Kidney epithelial cell (primary cell): ENCODE data around the gene ZNF438. TPM values are rescaled to one million over a fixed set of nuclear protein-coding genes. Genes with fewer than 3 reads are reported as not detected.

ENCODE experiments used
- DNase-seq: peaks from one replicate; pipeline ENCODE4 v3.0.0-alpha.2; 2010; ENCODE audit warnings: low read depth
- H3K27me3 ChIP-seq: 2 replicates; pipeline ENCODE4 v1.6.0; 2011; ENCODE audit warnings: low read length; ENCODE audit not compliant: control insufficient read depth, insufficient read depth
- H3K36me3 ChIP-seq: 2 replicates; pipeline ENCODE4 v1.5.1; 2011; ENCODE audit warnings: low read length; ENCODE audit not compliant: control insufficient read depth, insufficient read depth
- H3K4me3 ChIP-seq: 2 replicates; pipeline ENCODE4 v1.5.1; 2011; ENCODE audit warnings: low read depth, mild to moderate bottlenecking, control low read depth, low read length
- total RNA-seq: library from RNA; depleted of rRNA; stranded (reverse); fragments of >200 nt; gene quantifications from 2 replicates; pipeline ENCODE4 v1.2.3, GENCODE V29; 2015
- TF ChIP-seq, protein P1 (sequence below): IDR thresholded peaks from 2 replicates; pipeline ENCODE4 v1.5.1; 2011; ENCODE audit warnings: mild to moderate bottlenecking, moderate library complexity, low read length, control low read depth, inconsistent platforms; ENCODE audit not compliant: insufficient read depth, poor library complexity, severe bottlenecking

The ZNF438 gene
- total RNA-seq, 1 donor from 2014 or later: 3.3 TPM

DNA sequence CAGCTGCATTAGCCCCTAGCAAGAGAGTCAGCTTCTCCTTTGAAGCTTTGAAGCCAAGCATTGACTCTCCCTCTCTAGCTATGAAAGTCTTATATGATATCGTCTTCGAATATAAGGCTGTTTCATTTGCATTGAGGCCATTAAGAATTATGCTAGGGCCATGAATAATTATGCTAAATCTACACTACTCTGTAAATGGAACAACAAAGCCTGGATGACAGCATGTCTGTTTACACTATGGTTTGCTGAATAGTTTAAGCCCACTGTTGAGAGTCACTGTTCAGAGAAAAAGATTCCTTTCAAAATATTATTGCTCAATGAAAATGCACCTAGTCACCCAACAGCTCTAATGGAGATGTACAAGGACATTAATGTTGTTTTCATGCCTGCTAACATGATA lies 52.8 kb downstream of the ZNF438 start:
- DNase-seq: no peak
- TF ChIP-seq, protein P1, sequence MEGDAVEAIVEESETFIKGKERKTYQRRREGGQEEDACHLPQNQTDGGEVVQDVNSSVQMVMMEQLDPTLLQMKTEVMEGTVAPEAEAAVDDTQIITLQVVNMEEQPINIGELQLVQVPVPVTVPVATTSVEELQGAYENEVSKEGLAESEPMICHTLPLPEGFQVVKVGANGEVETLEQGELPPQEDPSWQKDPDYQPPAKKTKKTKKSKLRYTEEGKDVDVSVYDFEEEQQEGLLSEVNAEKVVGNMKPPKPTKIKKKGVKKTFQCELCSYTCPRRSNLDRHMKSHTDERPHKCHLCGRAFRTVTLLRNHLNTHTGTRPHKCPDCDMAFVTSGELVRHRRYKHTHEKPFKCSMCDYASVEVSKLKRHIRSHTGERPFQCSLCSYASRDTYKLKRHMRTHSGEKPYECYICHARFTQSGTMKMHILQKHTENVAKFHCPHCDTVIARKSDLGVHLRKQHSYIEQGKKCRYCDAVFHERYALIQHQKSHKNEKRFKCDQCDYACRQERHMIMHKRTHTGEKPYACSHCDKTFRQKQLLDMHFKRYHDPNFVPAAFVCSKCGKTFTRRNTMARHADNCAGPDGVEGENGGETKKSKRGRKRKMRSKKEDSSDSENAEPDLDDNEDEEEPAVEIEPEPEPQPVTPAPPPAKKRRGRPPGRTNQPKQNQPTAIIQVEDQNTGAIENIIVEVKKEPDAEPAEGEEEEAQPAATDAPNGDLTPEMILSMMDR: no peak
- H3K36me3 ChIP-seq: no peaks in the 10 kb centered on the region
- H3K4me3 ChIP-seq: no peak overlapping the region
- no peaks in the 10 kb centered on the region for H3K27me3 ChIP-seq

DNA sequence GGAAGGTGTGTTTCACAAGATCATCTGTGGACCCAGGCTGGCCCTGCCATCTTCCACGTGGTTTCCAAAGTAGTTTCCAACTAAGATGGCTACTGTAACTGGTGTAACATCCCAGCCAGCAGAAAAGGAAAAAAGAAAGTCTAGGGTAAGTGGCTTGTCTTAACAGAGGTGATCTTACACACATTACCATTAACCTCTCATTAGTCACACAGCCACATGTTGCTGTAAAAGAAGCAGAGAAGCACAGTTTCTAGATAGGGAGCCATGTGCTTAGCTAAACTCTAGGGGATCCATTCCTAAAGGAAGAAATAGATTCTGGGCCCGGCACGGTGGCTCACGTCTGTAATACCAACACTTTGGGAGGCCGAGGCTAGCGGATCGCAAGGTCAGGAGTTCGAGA lies 54.3 kb downstream of the ZNF438 start:
- no peaks in the 10 kb centered on the region for H3K27me3 ChIP-seq
- TF ChIP-seq, protein P1: no peak
- no peak for DNase-seq
- no peak overlapping the region for H3K4me3 ChIP-seq
- H3K36me3 ChIP-seq: no peaks in the 10 kb centered on the region

DNA sequence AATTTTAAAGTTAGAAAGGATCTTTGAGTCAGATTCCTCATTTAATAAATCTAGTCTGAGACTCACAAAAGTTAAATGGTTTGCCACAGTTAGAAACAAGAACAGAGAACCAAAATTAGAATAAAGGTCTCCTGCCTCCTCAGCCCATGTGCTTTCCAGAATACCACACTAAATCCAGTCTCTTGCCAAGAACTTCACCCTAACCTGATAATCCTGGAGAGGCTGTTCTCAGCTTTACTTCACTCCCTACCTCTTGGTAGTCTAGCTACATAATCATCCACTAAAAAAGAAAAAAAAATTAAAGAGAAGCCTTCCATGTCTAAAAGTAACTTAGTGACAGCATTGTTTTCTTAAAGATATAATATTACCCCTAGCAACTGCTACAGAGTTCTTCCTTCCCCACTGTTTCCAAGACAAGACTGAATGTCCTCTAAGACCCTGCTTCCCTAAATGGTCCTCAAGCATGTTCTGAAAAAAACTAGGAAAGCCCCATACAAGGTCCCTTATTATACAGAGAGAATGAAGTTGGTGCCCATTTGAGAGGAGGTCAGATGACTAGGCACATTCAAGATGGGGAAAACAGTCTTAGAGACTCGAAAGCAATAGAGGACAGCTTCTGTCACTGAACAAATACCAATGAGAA lies 56.8 kb downstream of the ZNF438 start:
- H3K36me3 ChIP-seq: no peaks in the 10 kb centered on the region
- DNase-seq: no peak
- no peaks in the 10 kb centered on the region for H3K27me3 ChIP-seq
- no peak overlapping the region for H3K4me3 ChIP-seq
- TF ChIP-seq, protein P1: no peak

DNA sequence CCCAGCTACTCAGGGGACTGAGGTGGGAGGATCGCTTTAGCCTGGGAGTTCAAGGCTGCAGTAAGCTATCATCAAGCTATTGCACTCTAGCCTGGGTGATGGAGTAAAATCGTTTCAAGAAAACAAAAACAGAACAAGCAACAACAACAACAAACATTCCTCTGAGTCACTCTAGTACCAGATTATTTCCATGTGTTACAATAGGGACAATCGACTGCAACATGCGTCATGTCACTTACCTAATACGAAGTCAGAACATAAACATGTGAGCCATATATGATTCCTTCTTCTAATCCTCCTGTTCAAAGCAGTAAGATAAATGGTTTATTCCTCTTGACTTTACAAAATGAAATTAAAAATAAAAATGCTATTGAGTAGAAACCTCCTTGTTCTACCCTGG lies 57.3 kb downstream of the ZNF438 start:
- TF ChIP-seq, protein P1: no peak
- no peaks in the 10 kb centered on the region for H3K27me3 ChIP-seq
- H3K4me3 ChIP-seq: no peak overlapping the region
- no peak for DNase-seq
- no peaks in the 10 kb centered on the region for H3K36me3 ChIP-seq

DNA sequence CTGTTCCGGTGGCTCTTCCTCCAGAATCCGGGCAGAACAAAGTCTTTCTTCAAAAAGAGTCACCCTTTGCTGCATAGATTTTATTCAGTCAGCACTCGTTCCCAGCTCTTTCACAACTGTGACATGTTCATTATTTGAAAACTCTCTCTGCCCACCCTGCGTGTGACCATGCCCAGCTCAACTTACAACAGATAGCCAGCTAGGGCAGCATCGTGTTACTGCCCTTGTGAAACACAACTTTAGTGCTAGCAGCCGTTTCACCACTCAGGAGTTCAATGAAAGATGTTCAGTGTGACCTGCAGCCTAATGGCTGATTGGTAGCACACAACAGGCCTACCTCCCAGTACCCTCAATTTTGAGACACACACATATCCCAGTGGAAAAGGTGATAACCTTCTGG lies 57.9 kb downstream of the ZNF438 start:
- TF ChIP-seq, protein P1: no peak
- DNase-seq: no peak
- Histone ChIP-seq H3K4me3 (no peak overlapping the region), H3K27me3 (no peaks in the 10 kb centered on the region), H3K36me3 (no peaks in the 10 kb centered on the region)
